GM19452 (cell line): ENCODE data around the gene DEFB131A.
"Not testable (repeated sequence)": the region's sequence is repeated elsewhere in the genome, so short reads cannot be mapped to it uniquely, and the experiment has no call there.

Experiments
- ATAC-seq: cut with Tn5 transposase; IDR thresholded peaks from one replicate; pipeline ENCODE4 v1.9.1; 2021; ENCODE audit not compliant: unreplicated experiment

The DEFB131A gene

GRCh38 chr4:9444114-9444513 is at the start of gene DEFB131A:
Gene DEFB131A (plus strand): TSS chr4:9444414. CDS start chr4:9444534, 120 bp downstream.
- ATAC-seq, result not testable (repeated sequence)

- ATAC-seq, result not testable (repeated sequence)
Observed at GRCh38 chr4:9405774-9406173, 38.4 kb upstream of the DEFB131A start.

- not testable (repeated sequence) for ATAC-seq
Observed at GRCh38 chr4:9406491-9406890, 37.7 kb upstream of the DEFB131A start.

GRCh38 chr4:9409793-9410192 is 34.4 kb upstream of the DEFB131A start:
- ATAC-seq, result no peak

GRCh38 chr4:9421884-9422455 is 22.2 kb upstream of the DEFB131A start:
- peak; percentile 61 for ATAC-seq

- not testable (repeated sequence) for ATAC-seq
Observed at GRCh38 chr4:9425916-9426315, 18.3 kb upstream of the DEFB131A start.

- not testable (repeated sequence) for ATAC-seq
Observed at GRCh38 chr4:9430061-9430460, 14.2 kb upstream of the DEFB131A start.

GRCh38 chr4:9433320-9433719 is 10.9 kb upstream of the DEFB131A start:
- ATAC-seq, result not testable (repeated sequence)

GRCh38 chr4:9436728-9437127 is 7.5 kb upstream of the DEFB131A start:
- ATAC-seq, result not testable (repeated sequence)

- ATAC-seq, result not testable (repeated sequence)
Observed at GRCh38 chr4:9442355-9442754, 1.9 kb upstream of the DEFB131A start.

- ATAC-seq, result not testable (repeated sequence)
Observed at GRCh38 chr4:9444681-9445080, 467 bp downstream of the DEFB131A start.

GRCh38 chr4:9452251-9452650 is 8.0 kb downstream of the DEFB131A start:
- ATAC-seq, result not testable (repeated sequence)

GRCh38 chr4:9454284-9454683 is 10.1 kb downstream of the DEFB131A start:
- not testable (repeated sequence) for ATAC-seq

GRCh38 chr4:9455046-9455445 is 10.8 kb downstream of the DEFB131A start:
- ATAC-seq, result not testable (repeated sequence)

GRCh38 chr4:9479466-9479865 is 35.3 kb downstream of the DEFB131A start:
- ATAC-seq, result not testable (repeated sequence)

GRCh38 chr4:9480066-9480465 is 35.9 kb downstream of the DEFB131A start:
- not testable (repeated sequence) for ATAC-seq

GRCh38 chr4:9482871-9483270 is 38.7 kb downstream of the DEFB131A start:
- not testable (repeated sequence) for ATAC-seq

GRCh38 chr4:9483682-9484081 is 39.5 kb downstream of the DEFB131A start:
- not testable (repeated sequence) for ATAC-seq

- ATAC-seq, result not testable (repeated sequence)
Observed at GRCh38 chr4:9486880-9487279, 42.7 kb downstream of the DEFB131A start.

- ATAC-seq, result not testable (repeated sequence)
Observed at GRCh38 chr4:9488796-9489195, 44.6 kb downstream of the DEFB131A start.

GRCh38 chr4:9490496-9490895 is 46.3 kb downstream of the DEFB131A start:
- not testable (repeated sequence) for ATAC-seq

GRCh38 chr4:9490986-9491385 is 46.8 kb downstream of the DEFB131A start:
- ATAC-seq, result not testable (repeated sequence)

- not testable (repeated sequence) for ATAC-seq
Observed at GRCh38 chr4:9493589-9493988, 49.4 kb downstream of the DEFB131A start.
